Hematopoietic multipotent progenitor cell (in vitro differentiated cells): ENCODE measurements around the gene NOCT. TPM values are rescaled to one million over a fixed set of nuclear protein-coding genes. Genes with fewer than 3 reads are reported as not detected.
"Not testable (repeated sequence)": the region's sequence is repeated elsewhere in the genome, so short reads cannot be mapped to it uniquely, and the experiment has no call there.

Experiments used
- DNase-seq, 3 donors: peaks; one replicate each; pipeline ENCODE4 v3.0.0-alpha.2; 2011 to 2015; ENCODE audit warnings: low read depth in 2 of 3, low spot score in 2 of 3
- total RNA-seq: library from RNA; depleted of rRNA; stranded (reverse); fragments of >200 nt; gene quantifications from one replicate; pipeline ENCODE4 v1.2.3, GENCODE V29; 2012

NOCT gene
- total RNA-seq, 1 donor: 24.5 TPM

- no peak for DNase-seq
Observed at GRCh38 chr4:139042981-139043460, 27.4 kb downstream of the NOCT start.

GRCh38 chr4:139044291-139044690 is 28.7 kb downstream of the NOCT start:
- no peak for DNase-seq

GRCh38 chr4:139048026-139048425 is 32.4 kb downstream of the NOCT start:
- no peak for DNase-seq

GRCh38 chr4:139050446-139050845 is 34.9 kb downstream of the NOCT start:
- no peak for DNase-seq

GRCh38 chr4:139053909-139054308 is 38.3 kb downstream of the NOCT start:
- no peak for DNase-seq

GRCh38 chr4:139054791-139055505 is 39.4 kb downstream of the NOCT start:
- no peak for DNase-seq

GRCh38 chr4:139059026-139059425 is 43.4 kb downstream of the NOCT start:
- not testable (repeated sequence) for DNase-seq

- DNase-seq: no peak
Observed at GRCh38 chr4:139060591-139060990, 45.0 kb downstream of the NOCT start.

- DNase-seq: no peak
Observed at GRCh38 chr4:139076016-139076744, 60.6 kb downstream of the NOCT start.

- no peak for DNase-seq
Observed at GRCh38 chr4:139077567-139078355, 62.2 kb downstream of the NOCT start.

- DNase-seq: no peak
Observed at GRCh38 chr4:139078926-139079325, 63.3 kb downstream of the NOCT start.

- peak; percentile 77 to 97 (median 94) for DNase-seq
Observed at GRCh38 chr4:139082750-139083606, 67.4 kb downstream of the NOCT start.

GRCh38 chr4:139083607-139083955 is 68.0 kb downstream of the NOCT start:
- DNase-seq: peak in 2 of 3 donors; percentile 68 to 74

GRCh38 chr4:139083956-139084803 is 68.6 kb downstream of the NOCT start:
- DNase-seq: peak; percentile 71 to 93 (median 92)

- DNase-seq: no peak
Observed at GRCh38 chr4:139084804-139085093, 69.2 kb downstream of the NOCT start.

- peak in 1 of 3 donors; percentile 30 for DNase-seq
Observed at GRCh38 chr4:139085141-139085540, 69.6 kb downstream of the NOCT start.

GRCh38 chr4:139092271-139092670 is 76.7 kb downstream of the NOCT start:
- DNase-seq: no peak
